Right forelimb (tissue), 1 donor: ENCODE results near the gene RGS8.

ENCODE experiments used
- DNase-seq: peaks from one replicate; pipeline ENCODE4 v3.0.0-alpha.2; 2018

RGS8 gene

GRCh38 chr1:182670032-182670749 is 14.2 kb downstream of the RGS8 start:
- DNase-seq = no peak

- DNase-seq = no peak
Observed at GRCh38 chr1:182669266-182669665, 15.1 kb downstream of the RGS8 start.

- no peak for DNase-seq
Observed at GRCh38 chr1:182668521-182669054, 15.8 kb downstream of the RGS8 start.

- DNase-seq = no peak
Observed at GRCh38 chr1:182667848-182668505, 16.4 kb downstream of the RGS8 start.

GRCh38 chr1:182666706-182667105 is 17.7 kb downstream of the RGS8 start:
- DNase-seq = peak; percentile 61

- no peak for DNase-seq
Observed at GRCh38 chr1:182664296-182664695, 20.1 kb downstream of the RGS8 start.

- no peak for DNase-seq
Observed at GRCh38 chr1:182662956-182663355, 21.4 kb downstream of the RGS8 start.

- DNase-seq = no peak
Observed at GRCh38 chr1:182662121-182662890, 22.1 kb downstream of the RGS8 start.

GRCh38 chr1:182658055-182658454 is 26.3 kb downstream of the RGS8 start:
- DNase-seq = no peak

GRCh38 chr1:182656842-182657397 is 27.5 kb downstream of the RGS8 start:
- DNase-seq = no peak

GRCh38 chr1:182653986-182654385 is 30.4 kb downstream of the RGS8 start:
- DNase-seq = no peak

- no peak for DNase-seq
Observed at GRCh38 chr1:182652933-182653332, 31.5 kb downstream of the RGS8 start.

- DNase-seq = no peak
Observed at GRCh38 chr1:182651339-182651724, 33.1 kb downstream of the RGS8 start.

- DNase-seq = no peak
Observed at GRCh38 chr1:182650678-182651338, 33.6 kb downstream of the RGS8 start.

- no peak for DNase-seq
Observed at GRCh38 chr1:182649041-182649440, 35.3 kb downstream of the RGS8 start.

GRCh38 chr1:182646739-182647138 is 37.6 kb downstream of the RGS8 start:
- DNase-seq = no peak

GRCh38 chr1:182644886-182645285 is 39.5 kb downstream of the RGS8 start:
- no peak for DNase-seq

GRCh38 chr1:182643699-182644098 is 40.7 kb downstream of the RGS8 start:
- no peak for DNase-seq

GRCh38 chr1:182642461-182642860 is 41.9 kb downstream of the RGS8 start:
- no peak for DNase-seq

GRCh38 chr1:182641561-182641960 is 42.8 kb downstream of the RGS8 start:
- no peak for DNase-seq

GRCh38 chr1:182639330-182639729 is 45.1 kb downstream of the RGS8 start:
- DNase-seq = no peak

- DNase-seq = no peak
Observed at GRCh38 chr1:182637769-182638168, 46.6 kb downstream of the RGS8 start.

- DNase-seq = no peak
Observed at GRCh38 chr1:182635871-182636270, 48.5 kb downstream of the RGS8 start.
